Stimulated activated CD4-positive, alpha-beta T cell treated with anti-CD3 and anti-CD28 coated beads, Interleukin-4, amount 100 ng/mL, for 4 hours (primary cell): ENCODE measurements around the gene PCAT6.
A peak's percentile ranks its signal among the peaks of the same experiment; 100 is the strongest.

Experiments
- DNase-seq, 2 experiments: peaks; one replicate each; pipeline ENCODE4 v3.0.0-alpha.2; 2020

PCAT6 gene

GRCh38 chr1:202852163-202852904 lies 41.6 kb downstream of the PCAT6 start:
- DNase-seq: peak; percentile 15 to 27

- DNase-seq: no peak
Measured at GRCh38 chr1:202854787-202855186, 44.0 kb downstream of the PCAT6 start.

- DNase-seq: no peak
Measured at GRCh38 chr1:202856014-202856413, 45.3 kb downstream of the PCAT6 start.

GRCh38 chr1:202857136-202857610 lies 46.4 kb downstream of the PCAT6 start:
- DNase-seq: no peak

GRCh38 chr1:202858331-202858730 lies 47.6 kb downstream of the PCAT6 start:
- no peak for DNase-seq

GRCh38 chr1:202858789-202859414 lies 48.1 kb downstream of the PCAT6 start:
- DNase-seq: no peak

GRCh38 chr1:202860744-202861419 lies 50.1 kb downstream of the PCAT6 start:
- peak; percentile 25 to 40 for DNase-seq
